HG02763 (cell line): ENCODE results near the gene BAD.
"Not testable (repeated sequence)": the region's sequence is repeated elsewhere in the genome, so short reads cannot be mapped to it uniquely, and the experiment has no call there.

Source experiments
- ATAC-seq: cut with Tn5 transposase; IDR thresholded peaks from one replicate; pipeline ENCODE4 v1.9.1; 2021; ENCODE audit warnings: mild to moderate bottlenecking, moderate library complexity; ENCODE audit not compliant: unreplicated experiment

BAD gene

GRCh38 chr11:64246871-64247728 is 37.4 kb downstream of the BAD start, which contains the start of gene PPP1R14B:
PPP1R14B (minus strand) TSS chr11:64246943; CDS start chr11:64246673, 270 bp downstream.
- ATAC-seq, result peak; percentile 33

- not testable (repeated sequence) for ATAC-seq
Measured at GRCh38 chr11:64246621-64246870, 37.9 kb downstream of the BAD start.

- no peak for ATAC-seq
Measured at GRCh38 chr11:64245797-64246620, 38.5 kb downstream of the BAD start.

- no peak for ATAC-seq
Measured at GRCh38 chr11:64245401-64245796, 39.1 kb downstream of the BAD start.

GRCh38 chr11:64244966-64245365 is 39.5 kb downstream of the BAD start:
- ATAC-seq, result no peak

- no peak for ATAC-seq
Measured at GRCh38 chr11:64244107-64244506, 40.4 kb downstream of the BAD start.

- ATAC-seq, result no peak
Measured at GRCh38 chr11:64243236-64243854, 41.1 kb downstream of the BAD start.

GRCh38 chr11:64241491-64242374 is 42.7 kb downstream of the BAD start:
- ATAC-seq, result peak; percentile 4

- ATAC-seq, result peak; percentile 70
Measured at GRCh38 chr11:64241241-64241490, 43.3 kb downstream of the BAD start.

- ATAC-seq, result peak; percentile 54
Measured at GRCh38 chr11:64240435-64241240, 43.8 kb downstream of the BAD start, which contains the start of gene FKBP2. FKBP2 (plus strand) TSS chr11:64241095; CDS start chr11:64242388, 1,293 bp downstream.

- no peak for ATAC-seq
Measured at GRCh38 chr11:64239662-64240434, 44.6 kb downstream of the BAD start.

GRCh38 chr11:64238999-64239398 is 45.5 kb downstream of the BAD start:
- ATAC-seq, result no peak

- ATAC-seq, result no peak
Measured at GRCh38 chr11:64238076-64238475, 46.4 kb downstream of the BAD start.

- ATAC-seq, result no peak
Measured at GRCh38 chr11:64237484-64237951, 46.9 kb downstream of the BAD start.

- no peak for ATAC-seq
Measured at GRCh38 chr11:64235437-64236161, 48.9 kb downstream of the BAD start.

- ATAC-seq, result no peak
Measured at GRCh38 chr11:64234647-64235379, 49.7 kb downstream of the BAD start.

GRCh38 chr11:64233913-64234586 is 50.4 kb downstream of the BAD start, which contains the start of gene VEGFB:
VEGFB (plus strand) TSS chr11:64234584; CDS start chr11:64234834, 250 bp downstream.
- ATAC-seq, result peak; percentile 41
